Astrocyte of the spinal cord (primary cell): ENCODE data around the gene FOXE3.

Source experiments
- DNase-seq: peaks from one replicate; pipeline ENCODE4 v3.0.0; 2011; ENCODE audit warnings: low read depth, low spot score
- H3K4me3 ChIP-seq: 2 replicates; pipeline ENCODE4 v1.5.1; 2011; ENCODE audit warnings: low read depth, mild to moderate bottlenecking, low read length, moderate library complexity
- CTCF ChIP-seq: IDR thresholded peaks from 2 replicates; pipeline ENCODE4 v1.5.1; 2012; ENCODE audit warnings: low read depth, mild to moderate bottlenecking, low read length, inconsistent platforms
- in situ Hi-C: cut with HindIII; loops from 2 replicates; pipeline ENCODE4 v1.10.0; 2017; ENCODE audit warnings: low sequenced_read_pairs

FOXE3 gene

DNA sequence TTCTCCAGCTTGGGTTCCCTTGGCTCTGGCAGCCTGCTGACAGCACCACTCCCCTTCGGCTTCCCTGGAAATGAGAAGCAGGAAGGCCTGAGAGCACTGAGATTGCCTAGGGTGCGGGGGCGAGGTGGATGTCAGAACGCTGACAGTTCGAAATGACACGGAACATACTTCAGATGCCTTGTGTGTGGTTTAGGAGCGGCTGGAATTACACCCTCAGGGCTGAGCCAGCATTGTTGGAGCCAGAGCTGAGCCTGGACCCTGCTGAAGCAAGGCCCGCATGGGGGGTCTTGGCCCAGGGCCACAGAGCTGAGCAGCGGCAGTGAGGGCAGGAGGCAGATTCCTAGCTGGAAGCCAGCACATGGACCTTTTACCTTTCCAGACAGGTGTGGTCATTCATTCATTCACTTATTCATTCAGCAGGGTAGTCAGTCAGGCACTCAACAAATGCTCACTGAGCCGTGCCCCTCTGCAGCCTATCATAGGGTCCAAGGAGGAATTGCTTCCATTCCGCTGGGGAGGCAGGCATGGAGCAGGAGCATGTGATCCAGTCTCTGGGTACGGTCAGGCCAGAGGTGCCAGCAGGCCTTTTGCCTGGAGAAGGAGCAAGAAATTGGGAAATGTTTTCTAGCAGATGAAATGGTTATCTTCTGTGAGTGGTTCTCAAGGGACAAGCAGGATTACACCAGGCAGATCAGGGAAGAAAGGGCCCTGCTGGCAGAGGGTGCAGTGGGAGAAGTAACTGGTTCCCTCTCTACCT is 6.6 kb upstream of the FOXE3 start:
- TF ChIP-seq CTCF, result no peak
- no peak overlapping the region for H3K4me3 ChIP-seq
- peak; percentile 20 for DNase-seq
- in situ Hi-C loops, result no loop called here

- no peak overlapping the region for H3K4me3 ChIP-seq
- in situ Hi-C loops, result no loop called here
- DNase-seq, result no peak
- no peak for TF ChIP-seq CTCF
Observed at GRCh38 chr1:47410068-47410455, 6.0 kb upstream of the FOXE3 start.

GRCh38 chr1:47411436-47411835 is 4.6 kb upstream of the FOXE3 start:
- TF ChIP-seq CTCF, result no peak
- in situ Hi-C loops, result no loop called here
- DNase-seq, result no peak
- H3K4me3 ChIP-seq, result no peak overlapping the region

- no peak for TF ChIP-seq CTCF
- no peak for DNase-seq
- no peak overlapping the region for H3K4me3 ChIP-seq
- in situ Hi-C loops, result no loop called here
Observed at GRCh38 chr1:47412437-47412836, 3.6 kb upstream of the FOXE3 start.

- H3K4me3 ChIP-seq, result peak overlapping the region; percentile 13
- in situ Hi-C loops, result no loop called here
- DNase-seq, result no peak
- no peak for TF ChIP-seq CTCF
Observed at GRCh38 chr1:47416319-47417169, 459 bp downstream of the FOXE3 start.

- in situ Hi-C loops, result no loop called here
- no peak for DNase-seq
- no peak overlapping the region for H3K4me3 ChIP-seq
- no peak for TF ChIP-seq CTCF
Observed at GRCh38 chr1:47417170-47418044, 1.3 kb downstream of the FOXE3 start.
